HepG2 (cell line): Measurements from ENCODE around the gene CHRNB2. TPM values are rescaled to one million over a fixed set of nuclear protein-coding genes. Genes with fewer than 3 reads are reported as not detected.

Experiments used
- CC2D1A ChIP-seq: sonication (generic); formaldehyde crosslinking; IDR thresholded peaks from 2 replicates; pipeline ENCODE4 v1.8.1; 2023; ENCODE audit warnings: mild to moderate bottlenecking, missing genetic modification reagents
- IRX3 ChIP-seq: sonication (generic); formaldehyde crosslinking; IDR thresholded peaks from 2 replicates; pipeline ENCODE4 v1.8.1; 2023; ENCODE audit warnings: mild to moderate bottlenecking, low read depth, missing genetic modification reagents, borderline replicate concordance
- MBD4 ChIP-seq: IDR thresholded peaks from 2 replicates; pipeline ENCODE4 v1.6.1; 2012; ENCODE audit warnings: low read length, inconsistent platforms, borderline replicate concordance
- MED13 ChIP-seq: sonication (generic); formaldehyde crosslinking; IDR thresholded peaks from 2 replicates; pipeline ENCODE4 v1.5.0; 2020; ENCODE audit warnings: missing genetic modification reagents
- SCMH1 ChIP-seq: sonication (generic); formaldehyde crosslinking; IDR thresholded peaks from 2 replicates; pipeline ENCODE4 v1.9.0; 2021; ENCODE audit warnings: missing genetic modification reagents, mild to moderate bottlenecking, borderline replicate concordance
- STAG1 ChIP-seq: sonication (generic); formaldehyde crosslinking; IDR thresholded peaks from 2 replicates; pipeline ENCODE4 v1.4.0; 2020; ENCODE audit warnings: missing genetic modification reagents
- SUZ12 ChIP-seq: fragments of 150-350 bp; IDR thresholded peaks from 2 replicates; pipeline ENCODE4 v1.6.1; 2014; ENCODE audit warnings: low read depth, low read length
- TOPORS ChIP-seq: sonication (generic); formaldehyde crosslinking; IDR thresholded peaks from 2 replicates; pipeline ENCODE4 v1.8.0; 2023; ENCODE audit warnings: mild to moderate bottlenecking, missing genetic modification reagents
- ZFX ChIP-seq: sonication (generic); formaldehyde crosslinking; IDR thresholded peaks from 2 replicates; pipeline ENCODE4 v1.4.0; 2020; ENCODE audit warnings: mild to moderate bottlenecking, low read depth, missing genetic modification reagents, moderate library complexity
- ZNF230 ChIP-seq: sonication (generic); formaldehyde crosslinking; IDR thresholded peaks from 2 replicates; pipeline ENCODE4 v1.4.0; 2020; ENCODE audit warnings: mild to moderate bottlenecking, missing genetic modification reagents
- ZNF510 ChIP-seq: sonication (generic); formaldehyde crosslinking; IDR thresholded peaks from 2 replicates; pipeline ENCODE4 v1.4.0; 2020; ENCODE audit warnings: low read depth, mild to moderate bottlenecking, missing genetic modification reagents
- ZSCAN21 ChIP-seq: sonication (generic); formaldehyde crosslinking; IDR thresholded peaks from 2 replicates; pipeline ENCODE4 v1.8.0; 2022; ENCODE audit warnings: mild to moderate bottlenecking, missing genetic modification reagents, moderate library complexity, borderline replicate concordance
- polyA plus RNA-seq, 8 experiments: library from polyadenylated mRNA; depleted of rRNA in 3 of 8; stranded (reverse) in 7 of 8; unstranded in 1 of 8; fragments of >200 nt; fragmentation: Illumina TruSeq in 4 of 8; extraction: Trizol in 4 of 8; gene quantifications; 2 replicates each; pipeline versions ENCODE4 v1.2.1 to v1.2.3, GENCODE V29; 2011 to 2016; ENCODE audit warnings: low read depth in 4 of 8, missing spikeins in 1 of 8, mixed read lengths in 1 of 8; ENCODE audit not compliant: insufficient read depth in 1 of 8
- total RNA-seq, 5 experiments: library from RNA; depleted of rRNA; stranded (reverse); fragments of >200 nt; fragmentation: Illumina TruSeq; extraction: Trizol; gene quantifications; 2 replicates each; pipeline ENCODE4 v1.2.3, GENCODE V29; 2016; ENCODE audit warnings: low read depth in 1 of 5
- TF ChIP-seq, protein P1 (sequence below): sonication (generic); formaldehyde crosslinking; IDR thresholded peaks from 2 replicates; pipeline ENCODE4 v1.5.1; 2020; ENCODE audit warnings: missing genetic modification reagents, mild to moderate bottlenecking, borderline replicate concordance
- TF ChIP-seq, protein P2 (sequence below): sonication (generic); formaldehyde crosslinking; IDR thresholded peaks from 2 replicates; pipeline ENCODE4 v1.8.0; 2022; ENCODE audit warnings: missing genetic modification reagents, mild to moderate bottlenecking, inconsistent platforms, borderline replicate concordance
- TF ChIP-seq, protein P3 (sequence below): sonication (generic); formaldehyde crosslinking; IDR thresholded peaks from 2 replicates; pipeline ENCODE4 v1.4.0; 2020; ENCODE audit warnings: missing genetic modification reagents, borderline replicate concordance
- TF ChIP-seq, protein P4 (sequence below): sonication (generic); formaldehyde crosslinking; IDR thresholded peaks from 2 replicates; pipeline ENCODE4 v1.4.0; 2020; ENCODE audit warnings: missing genetic modification reagents
- TF ChIP-seq, protein P5 (sequence below): sonication (generic); formaldehyde crosslinking; IDR thresholded peaks from 2 replicates; pipeline ENCODE4 v1.9.0; 2022; ENCODE audit warnings: missing genetic modification reagents, mild to moderate bottlenecking, borderline replicate concordance

CHRNB2 gene
- total and polyA plus RNA-seq, 2 of the 13 experiments (the other 11 are each of a cell fraction or from before 2014, with no cell fraction given): 0.03 to 0.07 TPM

DNA sequence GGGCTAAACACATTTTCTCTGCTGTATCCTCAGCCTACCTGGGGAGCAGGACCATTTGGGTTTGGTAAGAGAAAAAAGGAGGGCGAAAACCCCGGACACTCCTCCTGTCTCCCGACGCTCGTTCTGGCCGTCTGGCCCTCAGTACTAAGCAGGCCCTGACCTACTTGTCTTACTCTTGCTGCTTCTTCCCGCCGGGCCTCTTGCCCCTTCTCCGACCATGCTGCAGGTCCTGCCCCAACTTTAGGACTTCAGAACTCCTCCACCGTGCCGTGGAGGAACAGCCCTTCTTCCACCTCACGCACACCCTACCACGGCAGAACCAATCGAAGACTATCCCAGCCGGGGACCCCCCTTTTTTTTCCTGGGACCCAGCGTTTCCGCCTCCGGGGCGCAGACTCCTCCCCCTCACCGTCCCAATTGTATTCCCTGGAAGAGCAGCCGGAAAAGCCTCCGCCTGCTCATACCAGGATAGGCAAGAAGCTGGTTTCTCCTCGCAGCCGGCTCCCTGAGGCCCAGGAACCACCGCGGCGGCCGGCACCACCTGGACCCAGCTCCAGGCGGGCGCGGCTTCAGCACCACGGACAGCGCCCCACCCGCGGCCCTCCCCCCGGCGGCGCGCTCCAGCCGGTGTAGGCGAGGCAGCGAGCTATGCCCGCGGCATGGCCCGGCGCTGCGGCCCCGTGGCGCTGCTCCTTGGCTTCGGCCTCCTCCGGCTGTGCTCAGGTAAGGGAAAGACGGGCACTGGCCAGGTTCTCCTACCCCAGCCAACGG lies at the start of gene CHRNB2 (continued):
- TF ChIP-seq, protein P1, sequence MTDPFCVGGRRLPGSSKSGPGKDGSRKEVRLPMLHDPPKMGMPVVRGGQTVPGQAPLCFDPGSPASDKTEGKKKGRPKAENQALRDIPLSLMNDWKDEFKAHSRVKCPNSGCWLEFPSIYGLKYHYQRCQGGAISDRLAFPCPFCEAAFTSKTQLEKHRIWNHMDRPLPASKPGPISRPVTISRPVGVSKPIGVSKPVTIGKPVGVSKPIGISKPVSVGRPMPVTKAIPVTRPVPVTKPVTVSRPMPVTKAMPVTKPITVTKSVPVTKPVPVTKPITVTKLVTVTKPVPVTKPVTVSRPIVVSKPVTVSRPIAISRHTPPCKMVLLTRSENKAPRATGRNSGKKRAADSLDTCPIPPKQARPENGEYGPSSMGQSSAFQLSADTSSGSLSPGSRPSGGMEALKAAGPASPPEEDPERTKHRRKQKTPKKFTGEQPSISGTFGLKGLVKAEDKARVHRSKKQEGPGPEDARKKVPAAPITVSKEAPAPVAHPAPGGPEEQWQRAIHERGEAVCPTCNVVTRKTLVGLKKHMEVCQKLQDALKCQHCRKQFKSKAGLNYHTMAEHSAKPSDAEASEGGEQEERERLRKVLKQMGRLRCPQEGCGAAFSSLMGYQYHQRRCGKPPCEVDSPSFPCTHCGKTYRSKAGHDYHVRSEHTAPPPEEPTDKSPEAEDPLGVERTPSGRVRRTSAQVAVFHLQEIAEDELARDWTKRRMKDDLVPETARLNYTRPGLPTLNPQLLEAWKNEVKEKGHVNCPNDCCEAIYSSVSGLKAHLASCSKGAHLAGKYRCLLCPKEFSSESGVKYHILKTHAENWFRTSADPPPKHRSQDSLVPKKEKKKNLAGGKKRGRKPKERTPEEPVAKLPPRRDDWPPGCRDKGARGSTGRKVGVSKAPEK (CRISPR knock-in tag): no peak
- TF ChIP-seq MED13 (CRISPR knock-in tag) (peak; percentile 49; the same call in 1 of the 2 replicates), ZSCAN21 (CRISPR knock-in tag) (peak; percentile 99), STAG1 (CRISPR knock-in tag) (0 out of 2 replicates have a peak, but pooled peaks have one; percentile 17), MBD4 (no peak), IRX3 (CRISPR knock-in tag) (peak; percentile 98), ZNF230 (CRISPR knock-in tag) (peak; percentile 78; the same call in 1 of the 2 replicates), SUZ12 (0 out of 2 replicates have a peak, but pooled peaks have one; percentile 7), ZNF510 (no peak), ZFX (CRISPR knock-in tag) (peak; percentile 54; the same call in 1 of the 2 replicates), SCMH1 (no peak), TOPORS (CRISPR knock-in tag) (peak; percentile 90), CC2D1A (CRISPR knock-in tag) (no peak)
- TF ChIP-seq, protein P2, sequence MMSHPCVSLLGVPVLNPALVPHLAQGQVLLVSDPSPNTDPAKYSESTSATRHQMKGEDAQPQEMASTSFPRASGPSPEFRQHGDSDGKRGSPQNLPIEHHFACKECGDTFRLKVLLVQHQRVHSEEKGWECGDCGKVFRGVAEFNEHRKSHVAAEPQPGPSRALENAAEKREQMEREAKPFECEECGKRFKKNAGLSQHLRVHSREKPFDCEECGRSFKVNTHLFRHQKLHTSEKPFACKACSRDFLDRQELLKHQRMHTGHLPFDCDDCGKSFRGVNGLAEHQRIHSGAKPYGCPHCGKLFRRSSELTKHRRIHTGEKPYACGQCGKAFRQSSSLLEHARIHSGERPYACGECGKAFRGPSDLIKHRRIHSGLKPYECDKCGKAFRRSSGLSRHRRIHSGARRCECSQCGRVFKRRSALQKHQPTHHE: no peak
- TF ChIP-seq, protein P3, sequence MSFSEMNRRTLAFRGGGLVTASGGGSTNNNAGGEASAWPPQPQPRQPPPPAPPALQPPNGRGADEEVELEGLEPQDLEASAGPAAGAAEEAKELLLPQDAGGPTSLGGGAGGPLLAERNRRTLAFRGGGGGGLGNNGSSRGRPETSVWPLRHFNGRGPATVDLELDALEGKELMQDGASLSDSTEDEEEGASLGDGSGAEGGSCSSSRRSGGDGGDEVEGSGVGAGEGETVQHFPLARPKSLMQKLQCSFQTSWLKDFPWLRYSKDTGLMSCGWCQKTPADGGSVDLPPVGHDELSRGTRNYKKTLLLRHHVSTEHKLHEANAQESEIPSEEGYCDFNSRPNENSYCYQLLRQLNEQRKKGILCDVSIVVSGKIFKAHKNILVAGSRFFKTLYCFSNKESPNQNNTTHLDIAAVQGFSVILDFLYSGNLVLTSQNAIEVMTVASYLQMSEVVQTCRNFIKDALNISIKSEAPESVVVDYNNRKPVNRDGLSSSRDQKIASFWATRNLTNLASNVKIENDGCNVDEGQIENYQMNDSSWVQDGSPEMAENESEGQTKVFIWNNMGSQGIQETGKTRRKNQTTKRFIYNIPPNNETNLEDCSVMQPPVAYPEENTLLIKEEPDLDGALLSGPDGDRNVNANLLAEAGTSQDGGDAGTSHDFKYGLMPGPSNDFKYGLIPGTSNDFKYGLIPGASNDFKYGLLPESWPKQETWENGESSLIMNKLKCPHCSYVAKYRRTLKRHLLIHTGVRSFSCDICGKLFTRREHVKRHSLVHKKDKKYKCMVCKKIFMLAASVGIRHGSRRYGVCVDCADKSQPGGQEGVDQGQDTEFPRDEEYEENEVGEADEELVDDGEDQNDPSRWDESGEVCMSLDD (CRISPR knock-in tag): 0 out of 2 replicates have a peak, but pooled peaks have one; percentile 70
- TF ChIP-seq, protein P4, sequence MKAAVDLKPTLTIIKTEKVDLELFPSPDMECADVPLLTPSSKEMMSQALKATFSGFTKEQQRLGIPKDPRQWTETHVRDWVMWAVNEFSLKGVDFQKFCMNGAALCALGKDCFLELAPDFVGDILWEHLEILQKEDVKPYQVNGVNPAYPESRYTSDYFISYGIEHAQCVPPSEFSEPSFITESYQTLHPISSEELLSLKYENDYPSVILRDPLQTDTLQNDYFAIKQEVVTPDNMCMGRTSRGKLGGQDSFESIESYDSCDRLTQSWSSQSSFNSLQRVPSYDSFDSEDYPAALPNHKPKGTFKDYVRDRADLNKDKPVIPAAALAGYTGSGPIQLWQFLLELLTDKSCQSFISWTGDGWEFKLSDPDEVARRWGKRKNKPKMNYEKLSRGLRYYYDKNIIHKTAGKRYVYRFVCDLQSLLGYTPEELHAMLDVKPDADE: peak; percentile 97
- TF ChIP-seq, protein P5, sequence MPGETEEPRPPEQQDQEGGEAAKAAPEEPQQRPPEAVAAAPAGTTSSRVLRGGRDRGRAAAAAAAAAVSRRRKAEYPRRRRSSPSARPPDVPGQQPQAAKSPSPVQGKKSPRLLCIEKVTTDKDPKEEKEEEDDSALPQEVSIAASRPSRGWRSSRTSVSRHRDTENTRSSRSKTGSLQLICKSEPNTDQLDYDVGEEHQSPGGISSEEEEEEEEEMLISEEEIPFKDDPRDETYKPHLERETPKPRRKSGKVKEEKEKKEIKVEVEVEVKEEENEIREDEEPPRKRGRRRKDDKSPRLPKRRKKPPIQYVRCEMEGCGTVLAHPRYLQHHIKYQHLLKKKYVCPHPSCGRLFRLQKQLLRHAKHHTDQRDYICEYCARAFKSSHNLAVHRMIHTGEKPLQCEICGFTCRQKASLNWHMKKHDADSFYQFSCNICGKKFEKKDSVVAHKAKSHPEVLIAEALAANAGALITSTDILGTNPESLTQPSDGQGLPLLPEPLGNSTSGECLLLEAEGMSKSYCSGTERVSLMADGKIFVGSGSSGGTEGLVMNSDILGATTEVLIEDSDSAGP (CRISPR knock-in tag): peak; percentile 58; the same call in 1 of the 2 replicates
